NCI-H82 (cell line): Measurements from ENCODE around the gene TRMT44.

ENCODE experiments used
- DNase-seq: peaks from one replicate; lab custom pipeline; 2025; lab: John Stamatoyannopoulos, UW

The TRMT44 gene

GRCh38 chr4:8435656-8436121, 4.9 kb upstream of the TRMT44 start:
- DNase-seq, result peak; percentile 4

GRCh38 chr4:8437281-8437680, 3.3 kb upstream of the TRMT44 start:
- no peak for DNase-seq

- DNase-seq, result no peak
Measured at GRCh38 chr4:8438743-8439142, 1.8 kb upstream of the TRMT44 start.

GRCh38 chr4:8439168-8439567, 1.4 kb upstream of the TRMT44 start:
- DNase-seq, result no peak

- DNase-seq, result peak; percentile 58
Measured at GRCh38 chr4:8439914-8440491, 574 bp upstream of the TRMT44 start.

GRCh38 chr4:8441499-8442091, 1.0 kb downstream of the TRMT44 start:
- no peak for DNase-seq

GRCh38 chr4:8442596-8443358, 2.2 kb downstream of the TRMT44 start:
- no peak for DNase-seq

GRCh38 chr4:8443801-8444200, 3.2 kb downstream of the TRMT44 start:
- DNase-seq, result no peak

GRCh38 chr4:8446122-8446521, 5.5 kb downstream of the TRMT44 start:
- DNase-seq, result no peak

GRCh38 chr4:8451440-8452182, 11.0 kb downstream of the TRMT44 start:
- DNase-seq, result no peak

GRCh38 chr4:8453957-8454356, 13.4 kb downstream of the TRMT44 start:
- no peak for DNase-seq

GRCh38 chr4:8457646-8458252, 17.2 kb downstream of the TRMT44 start:
- no peak for DNase-seq

- DNase-seq, result no peak
Measured at GRCh38 chr4:8459867-8460445, 19.4 kb downstream of the TRMT44 start.

GRCh38 chr4:8461086-8461485, 20.5 kb downstream of the TRMT44 start:
- no peak for DNase-seq

GRCh38 chr4:8461616-8462015, 21.0 kb downstream of the TRMT44 start:
- no peak for DNase-seq

- DNase-seq, result no peak
Measured at GRCh38 chr4:8463811-8464210, 23.2 kb downstream of the TRMT44 start.

GRCh38 chr4:8464381-8464780, 23.8 kb downstream of the TRMT44 start:
- no peak for DNase-seq

- DNase-seq, result no peak
Measured at GRCh38 chr4:8465615-8466611, 25.3 kb downstream of the TRMT44 start.

GRCh38 chr4:8467016-8467415, 26.4 kb downstream of the TRMT44 start:
- no peak for DNase-seq

GRCh38 chr4:8468746-8469535, 28.4 kb downstream of the TRMT44 start:
- peak; percentile 57 for DNase-seq
